OCI-LY1 (cell line): ENCODE measurements around the gene NDUFAF3.

Experiments used
- H2AFZ ChIP-seq: fragments of 200-600 bp; sonication (generic), shearing (Covaris generic); 2 replicates; pipeline ENCODE4 v1.6.0; 2014; ENCODE audit warnings: antibody characterized with exemption, mild to moderate bottlenecking, low read length
- H3F3A ChIP-seq: fragments of 200-600 bp; sonication (generic), shearing (Covaris generic); 2 replicates; pipeline ENCODE4 v1.6.0; 2014; ENCODE audit warnings: mild to moderate bottlenecking, antibody characterized with exemption, low read length, moderate library complexity; ENCODE audit not compliant: insufficient read depth
- H3K27ac ChIP-seq: fragments of 200-600 bp; sonication (generic); 2 replicates; pipeline ENCODE4 v1.5.1; 2014; ENCODE audit warnings: low read length, mixed run types, mild to moderate bottlenecking, low read depth; ENCODE audit not compliant: poor library complexity, severe bottlenecking
- H3K27me3 ChIP-seq: fragments of 200-600 bp; sonication (generic); 2 replicates; pipeline ENCODE4 v1.6.0; 2014; ENCODE audit warnings: antibody characterized with exemption, mild to moderate bottlenecking, low read length, moderate library complexity; ENCODE audit not compliant: insufficient read depth
- H3K36me3 ChIP-seq: fragments of 200-600 bp; sonication (generic); 2 replicates; pipeline ENCODE4 v1.6.1; 2014; ENCODE audit warnings: mild to moderate bottlenecking, antibody characterized with exemption, low read length, moderate library complexity, mixed read lengths; ENCODE audit not compliant: insufficient read depth
- H3K4me1 ChIP-seq: fragments of 200-600 bp; sonication (generic); 2 replicates; pipeline ENCODE4 v1.5.1; 2014; ENCODE audit warnings: mild to moderate bottlenecking, low read length, moderate library complexity; ENCODE audit not compliant: insufficient read depth, severe bottlenecking
- H3K4me2 ChIP-seq: fragments of 200-600 bp; sonication (generic), shearing (Covaris generic); 2 replicates; pipeline ENCODE4 v1.6.1; 2014; ENCODE audit warnings: low read length
- H3K4me3 ChIP-seq: fragments of 200-600 bp; sonication (generic); 2 replicates; pipeline ENCODE4 v1.5.1; 2014; ENCODE audit warnings: low read length, low read depth, mild to moderate bottlenecking, mixed read lengths; ENCODE audit not compliant: poor library complexity, severe bottlenecking
- H3K79me2 ChIP-seq: fragments of 200-600 bp; shearing (Covaris generic); 2 replicates; pipeline ENCODE4 v1.6.1; 2016; ENCODE audit warnings: mixed run types, low read length, mixed read lengths; ENCODE audit not compliant: insufficient read depth
- H3K9ac ChIP-seq: fragments of 200-600 bp; sonication (generic), shearing (Covaris generic); 2 replicates; pipeline ENCODE4 v1.6.1; 2014; ENCODE audit warnings: mild to moderate bottlenecking, low read length, mixed read lengths
- H3K9me2 ChIP-seq: fragments of 200-600 bp; sonication (generic), shearing (Covaris generic); 2 replicates; pipeline ENCODE4 v1.6.1; 2014; ENCODE audit warnings: low read depth, mild to moderate bottlenecking, low read length, mixed read lengths
- H3K9me3 ChIP-seq: fragments of 200-600 bp; shearing (Covaris generic); 2 replicates; pipeline ENCODE4 v1.6.1; 2014; ENCODE audit warnings: low read length, mixed read lengths
- H4K20me1 ChIP-seq: fragments of 200-600 bp; sonication (generic), shearing (Covaris generic); 2 replicates; pipeline ENCODE4 v1.6.0; 2016; ENCODE audit warnings: mild to moderate bottlenecking, low read length; ENCODE audit not compliant: insufficient read depth
- CTCF ChIP-seq: fragments of 200-600 bp; sonication (generic), shearing (Covaris generic); IDR thresholded peaks from 2 replicates; pipeline ENCODE4 v1.5.1; 2017; ENCODE audit warnings: mild to moderate bottlenecking, antibody characterized with exemption, low read length, moderate library complexity, mixed read lengths
- EZH2 ChIP-seq: fragments of 200-600 bp; sonication (generic), shearing (Covaris generic); IDR thresholded peaks from 2 replicates; pipeline ENCODE4 v1.8.0; 2017; ENCODE audit warnings: borderline replicate concordance, mixed run types, mild to moderate bottlenecking, antibody characterized with exemption, low read length, moderate library complexity, mixed read lengths

The NDUFAF3 gene

DNA sequence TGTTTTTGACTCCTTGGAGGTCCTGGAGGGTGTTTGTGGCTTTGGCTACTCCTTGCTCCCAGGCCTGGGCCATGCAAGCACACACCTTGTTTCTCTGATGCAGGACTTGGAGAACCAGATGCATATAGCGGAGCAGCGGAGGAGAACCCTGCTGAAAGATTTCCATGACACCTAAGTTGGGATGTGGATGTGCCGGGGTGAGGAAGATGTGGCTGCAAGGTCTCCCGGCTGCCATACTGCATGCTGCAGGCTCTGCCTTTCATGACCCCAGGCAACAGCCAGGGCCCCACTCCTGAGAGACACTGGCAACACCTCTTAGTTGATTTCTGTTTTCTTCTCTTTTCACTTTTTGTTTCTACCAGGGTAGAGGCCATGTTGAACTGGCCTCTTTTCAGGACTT lies 38.8 kb upstream of the NDUFAF3 start:
- no peaks in the 10 kb centered on the region for H4K20me1 ChIP-seq
- no peak overlapping the region for H3K4me2 ChIP-seq
- H3K4me1 ChIP-seq, result no peaks in the 10 kb centered on the region
- no peaks in the 10 kb centered on the region for H3K9me2 ChIP-seq
- H3K36me3 ChIP-seq, result peaks cover 75% of the 10 kb centered on the region
- no peak overlapping the region for H3K9ac ChIP-seq
- TF ChIP-seq CTCF, result no peak
- no peak for TF ChIP-seq EZH2
- no peaks in the 10 kb centered on the region for H3K9me3 ChIP-seq
- H3F3A ChIP-seq, result no peaks in the 10 kb centered on the region
- H3K27ac ChIP-seq, result no peak overlapping the region
- H3K27me3 ChIP-seq, result no peaks in the 10 kb centered on the region
- H2AFZ ChIP-seq, result no peak overlapping the region
- H3K79me2 ChIP-seq, result no peaks in the 10 kb centered on the region
- H3K4me3 ChIP-seq, result no peak overlapping the region

DNA sequence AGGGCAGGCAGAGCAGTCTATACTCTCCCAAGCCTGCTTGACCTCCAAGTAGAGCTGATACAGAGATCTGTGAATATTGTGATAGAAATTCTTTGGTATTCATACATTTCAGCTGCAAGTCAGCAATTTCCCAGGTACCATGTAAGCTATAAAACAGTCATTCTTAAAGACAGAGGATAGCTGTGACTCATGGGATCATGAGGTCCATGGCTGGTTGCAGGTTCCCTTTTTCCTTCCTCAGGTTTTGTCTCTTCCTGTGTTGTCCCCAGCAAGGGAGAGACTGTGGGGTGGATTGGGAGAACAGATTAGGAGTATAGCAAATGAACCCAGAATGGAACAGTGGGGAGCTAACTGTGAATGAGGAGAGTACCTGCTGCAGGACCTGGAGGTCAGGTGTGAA lies 37.3 kb upstream of the NDUFAF3 start:
- H3K79me2 ChIP-seq, result no peaks in the 10 kb centered on the region
- no peak overlapping the region for H3K9ac ChIP-seq
- peaks cover 8% of the 10 kb centered on the region for H3K4me1 ChIP-seq
- no peak overlapping the region for H3K27ac ChIP-seq
- H3K4me2 ChIP-seq, result no peak overlapping the region
- H4K20me1 ChIP-seq, result no peaks in the 10 kb centered on the region
- H3K9me2 ChIP-seq, result no peaks in the 10 kb centered on the region
- TF ChIP-seq CTCF (no peak), EZH2 (no peak)
- H3K36me3 ChIP-seq, result peaks cover 63% of the 10 kb centered on the region
- H2AFZ ChIP-seq, result no peak overlapping the region
- H3F3A ChIP-seq, result no peaks in the 10 kb centered on the region
- no peak overlapping the region for H3K4me3 ChIP-seq
- no peaks in the 10 kb centered on the region for H3K9me3 ChIP-seq
- H3K27me3 ChIP-seq, result no peaks in the 10 kb centered on the region

DNA sequence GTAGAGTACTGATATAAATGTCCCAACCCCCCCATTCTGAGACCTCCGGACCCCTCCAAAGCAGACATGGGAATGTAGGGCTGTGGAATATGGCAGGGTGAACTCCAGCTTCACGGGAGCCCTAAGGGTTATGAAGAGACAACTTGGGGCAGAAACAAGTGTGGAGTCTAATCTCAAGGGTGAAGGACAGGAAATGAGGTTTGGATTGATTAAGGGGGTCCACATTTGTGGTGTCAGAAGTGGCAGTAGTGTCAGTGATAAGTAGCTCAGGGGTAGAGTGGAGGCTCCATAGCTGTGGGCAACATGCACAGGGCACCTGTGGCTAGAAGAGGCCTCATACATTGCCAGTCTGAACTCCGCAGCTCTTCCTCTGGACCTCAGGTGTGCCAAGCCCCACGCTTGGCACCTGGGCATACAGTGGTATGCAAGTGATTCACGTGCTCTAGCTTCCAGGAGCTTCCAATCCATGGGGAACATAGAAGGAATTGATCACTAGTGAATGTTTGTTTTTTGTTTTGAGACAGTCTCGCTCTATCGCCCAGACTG lies 36.0 kb upstream of the NDUFAF3 start:
- H3K9ac ChIP-seq, result no peak overlapping the region
- peaks cover 52% of the 10 kb centered on the region for H3K36me3 ChIP-seq
- H3K27ac ChIP-seq, result no peak overlapping the region
- H3K27me3 ChIP-seq, result no peaks in the 10 kb centered on the region
- H4K20me1 ChIP-seq, result no peaks in the 10 kb centered on the region
- no peak overlapping the region for H3K4me3 ChIP-seq
- no peaks in the 10 kb centered on the region for H3K9me3 ChIP-seq
- peaks cover 11% of the 10 kb centered on the region for H3K4me1 ChIP-seq
- no peaks in the 10 kb centered on the region for H3K9me2 ChIP-seq
- H3K79me2 ChIP-seq, result no peaks in the 10 kb centered on the region
- H3F3A ChIP-seq, result no peaks in the 10 kb centered on the region
- TF ChIP-seq EZH2 (no peak), CTCF (no peak)
- H2AFZ ChIP-seq, result no peak overlapping the region
- H3K4me2 ChIP-seq, result no peak overlapping the region
